Fibroblast of peridontal ligament (primary cell): ENCODE results near the gene SLC4A1.
"Not testable (repeated sequence)": the region's sequence is repeated elsewhere in the genome, so short reads cannot be mapped to it uniquely, and the experiment has no call there.

Experiments
- DNase-seq: peaks from one replicate; pipeline ENCODE4 v3.0.0-alpha.2; 2010; ENCODE audit errors: extremely low read depth

SLC4A1 gene

DNA sequence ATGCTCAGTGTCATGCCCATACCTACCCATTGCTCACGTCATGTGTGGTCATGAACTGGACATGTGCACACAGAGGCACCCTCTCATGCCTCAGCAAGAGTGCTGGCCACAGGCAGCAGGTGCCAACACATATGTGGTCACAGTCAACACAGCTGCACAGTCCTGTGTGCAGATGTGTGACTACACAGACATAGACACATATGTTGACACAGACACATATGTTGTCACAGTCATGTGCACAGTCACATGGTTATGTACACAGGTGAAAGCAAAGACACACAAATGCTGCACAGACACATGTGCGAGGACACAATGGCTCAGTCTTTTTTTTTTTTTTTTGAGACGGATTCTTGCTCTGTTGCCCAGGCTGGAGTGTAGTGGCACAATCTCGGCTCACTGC is 11.3 kb downstream of the SLC4A1 start:
- no peak for DNase-seq

DNA sequence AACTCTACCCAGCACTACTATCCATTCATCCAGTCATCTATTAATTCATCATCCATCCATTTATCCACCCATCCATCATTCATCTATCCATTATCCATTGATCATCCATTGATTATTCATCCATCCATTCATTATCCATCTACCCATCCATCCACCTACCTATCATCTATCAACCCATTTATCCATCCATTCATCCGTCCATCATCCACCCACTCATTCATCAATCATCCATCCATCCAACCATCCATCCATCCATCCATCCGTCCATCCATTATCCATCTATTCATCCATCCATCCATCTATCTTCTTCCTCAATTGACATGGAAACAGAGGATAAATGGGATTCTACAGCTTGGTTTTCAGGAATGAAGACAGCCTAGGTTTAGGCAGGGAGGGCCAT is 12.0 kb downstream of the SLC4A1 start:
- no peak for DNase-seq

DNA sequence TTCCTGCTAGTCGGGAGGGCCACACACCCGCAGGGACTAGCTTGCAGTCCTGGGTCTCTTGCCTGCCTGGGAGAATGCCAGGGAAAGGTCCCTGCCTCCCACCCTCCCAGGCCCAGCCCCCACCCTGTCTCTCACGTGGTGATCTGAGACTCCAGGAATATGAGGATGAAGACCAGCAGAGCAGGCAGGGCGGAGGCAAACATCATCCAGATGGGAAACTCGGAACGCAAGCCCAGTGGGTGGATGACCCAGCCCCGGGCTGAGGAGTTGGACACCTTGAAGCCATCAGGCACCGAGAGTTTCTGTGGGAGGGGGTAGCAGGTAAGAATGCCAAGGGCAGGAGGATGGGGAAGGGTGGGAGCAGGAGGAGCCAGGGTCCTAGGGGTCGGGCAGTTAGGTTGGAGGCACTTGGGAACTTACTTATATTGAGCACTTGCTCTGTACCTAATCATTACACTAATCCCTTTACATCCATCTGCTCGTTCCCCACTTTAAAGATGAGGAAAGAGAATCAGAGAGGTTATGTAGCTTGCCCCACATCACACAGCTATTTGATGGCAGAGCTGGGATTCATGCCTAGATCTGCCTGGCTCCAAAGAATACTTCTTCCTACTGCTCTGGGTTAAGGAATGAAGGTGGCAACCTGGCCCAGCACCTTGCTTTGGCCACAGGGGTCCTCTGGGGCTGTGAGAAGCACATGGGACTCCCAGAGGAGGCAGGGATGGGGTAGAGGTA is 13.4 kb downstream of the SLC4A1 start:
- no peak for DNase-seq

DNA sequence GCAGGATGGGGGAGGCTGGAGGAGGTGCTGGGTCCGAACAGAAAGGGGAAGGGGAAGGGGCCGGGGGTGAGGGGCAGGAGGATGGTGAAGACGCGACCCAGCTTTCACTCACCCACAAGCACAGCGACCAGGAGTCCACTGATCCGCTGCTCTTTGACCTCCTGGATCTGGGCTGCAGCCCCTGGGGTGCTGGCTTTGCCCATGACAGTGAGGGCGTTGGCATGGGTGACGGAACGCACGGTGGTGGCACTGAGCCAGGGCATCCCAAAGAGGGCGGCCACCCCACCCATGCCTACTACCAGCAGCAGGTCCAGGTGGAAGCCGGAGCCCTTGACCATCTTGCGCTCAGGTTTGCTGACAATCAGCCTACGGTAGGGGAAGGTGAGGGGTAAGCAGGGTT is 14.9 kb downstream of the SLC4A1 start:
- no peak for DNase-seq

DNA sequence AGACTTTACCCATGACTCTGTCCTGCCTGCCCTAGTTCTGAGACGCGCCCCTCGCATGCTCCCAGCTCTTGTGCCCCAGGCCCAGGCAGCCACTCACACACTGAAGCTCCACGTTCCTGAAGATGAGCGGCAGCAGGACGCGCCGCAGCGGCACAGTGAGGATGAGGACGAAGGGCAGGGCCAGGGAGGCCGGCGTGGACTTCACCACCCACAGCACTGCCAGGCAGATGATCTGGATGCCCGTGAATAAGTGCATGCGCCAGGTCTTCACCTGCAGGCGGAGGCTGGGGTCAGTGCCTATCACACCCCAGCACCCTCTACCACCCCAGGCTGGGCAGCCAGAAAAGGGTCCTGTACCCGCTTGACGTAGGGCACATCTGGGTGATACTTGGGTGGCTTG is 16.9 kb downstream of the SLC4A1 start:
- no peak for DNase-seq

DNA sequence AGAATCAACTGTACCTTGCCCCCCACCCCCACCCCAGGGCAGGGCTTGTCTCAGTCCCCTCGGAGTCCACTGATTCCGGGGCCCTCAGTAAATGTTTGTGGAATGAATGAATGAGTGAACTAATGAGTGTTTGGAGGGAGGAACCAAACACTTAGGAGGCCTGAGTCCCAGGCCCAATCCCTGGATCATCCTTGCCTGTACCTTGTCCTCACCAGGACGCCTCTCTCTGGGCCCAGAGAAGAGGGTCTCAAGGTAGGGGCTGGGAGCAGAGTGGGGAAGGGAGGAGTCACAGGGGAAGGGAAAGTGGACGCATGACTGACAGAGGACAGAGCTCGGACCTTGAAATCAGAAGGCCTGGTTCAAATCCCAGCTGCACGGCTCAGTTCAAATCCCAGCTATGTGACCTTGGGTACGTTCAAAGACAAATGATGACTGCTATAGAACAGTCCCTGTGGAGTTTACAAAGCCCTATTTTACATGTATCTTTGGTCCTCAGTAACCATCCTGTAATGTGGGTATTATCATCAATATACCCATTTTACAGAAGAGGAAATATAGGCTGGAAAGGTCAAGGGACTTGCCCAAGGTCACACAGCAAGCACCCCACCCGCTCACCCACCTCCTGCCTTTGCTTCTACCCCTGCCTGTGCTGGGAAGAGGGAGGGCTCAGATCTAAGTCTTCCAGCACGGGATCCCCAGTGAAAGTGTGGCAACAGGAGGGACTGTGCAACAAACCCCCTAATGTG is 18.3 kb downstream of the SLC4A1 start:
- DNase-seq: no peak

DNA sequence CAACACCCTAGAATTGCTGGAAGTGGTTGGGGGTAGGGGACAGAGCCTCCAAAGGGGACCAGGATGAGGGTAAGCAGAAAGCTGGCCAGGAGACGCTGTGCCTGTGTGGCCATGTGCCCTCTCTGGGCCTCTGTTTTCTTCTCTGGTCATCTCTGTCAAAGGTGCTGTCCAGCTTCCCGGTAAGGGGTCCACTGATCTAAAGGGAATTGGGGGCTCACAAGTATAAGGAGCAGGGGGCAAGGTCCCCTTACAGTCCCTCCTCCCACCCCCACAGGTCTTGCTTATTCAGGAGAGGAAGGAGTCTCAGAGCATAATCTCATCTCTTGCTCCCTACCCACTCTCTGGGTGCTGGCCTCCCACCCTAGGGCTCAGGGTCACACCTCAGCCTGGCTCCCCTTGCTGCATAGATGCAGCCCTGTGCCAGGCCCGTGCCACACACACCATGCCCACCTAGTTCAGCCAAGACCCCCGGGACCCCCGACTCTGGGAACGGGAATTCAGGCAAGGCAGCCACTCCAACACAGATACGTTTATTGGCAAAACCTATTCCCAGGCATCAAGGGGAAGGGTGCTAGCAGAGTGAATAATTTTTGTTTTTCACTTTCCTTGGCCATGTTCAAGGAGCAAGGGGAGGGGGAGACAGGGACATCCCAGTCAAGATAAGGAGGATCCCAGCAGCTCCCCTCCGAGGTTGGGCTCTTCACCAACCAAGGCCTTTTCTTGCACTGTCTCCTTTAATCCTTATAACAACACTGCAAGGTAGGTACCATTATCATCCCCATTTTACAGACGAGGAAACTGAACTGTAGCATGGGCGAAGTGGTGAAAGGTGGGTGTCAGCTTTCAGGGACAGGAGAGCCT is 19.8 kb downstream of the SLC4A1 start:
- no peak for DNase-seq

DNA sequence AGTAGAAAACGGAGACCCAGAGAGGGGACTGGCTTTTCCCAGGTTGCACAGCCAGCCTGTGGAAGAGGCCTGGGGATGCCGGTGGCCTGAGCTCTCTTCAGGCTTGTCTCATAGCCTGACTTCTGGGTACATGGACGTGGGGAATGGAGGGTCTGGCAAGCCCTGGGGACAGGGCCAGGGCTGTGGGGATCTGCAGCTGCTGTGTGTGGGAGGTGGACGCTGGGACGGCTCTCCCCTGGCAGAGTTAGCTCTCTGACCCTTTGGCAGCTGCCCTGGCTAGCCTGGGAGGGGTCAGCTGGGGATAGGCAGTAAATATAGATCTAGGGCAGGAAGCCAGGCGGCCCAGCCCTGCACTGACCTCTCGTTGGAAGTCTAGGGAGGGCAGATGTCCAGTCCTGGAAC is 20.5 kb downstream of the SLC4A1 start:
- no peak for DNase-seq

DNA sequence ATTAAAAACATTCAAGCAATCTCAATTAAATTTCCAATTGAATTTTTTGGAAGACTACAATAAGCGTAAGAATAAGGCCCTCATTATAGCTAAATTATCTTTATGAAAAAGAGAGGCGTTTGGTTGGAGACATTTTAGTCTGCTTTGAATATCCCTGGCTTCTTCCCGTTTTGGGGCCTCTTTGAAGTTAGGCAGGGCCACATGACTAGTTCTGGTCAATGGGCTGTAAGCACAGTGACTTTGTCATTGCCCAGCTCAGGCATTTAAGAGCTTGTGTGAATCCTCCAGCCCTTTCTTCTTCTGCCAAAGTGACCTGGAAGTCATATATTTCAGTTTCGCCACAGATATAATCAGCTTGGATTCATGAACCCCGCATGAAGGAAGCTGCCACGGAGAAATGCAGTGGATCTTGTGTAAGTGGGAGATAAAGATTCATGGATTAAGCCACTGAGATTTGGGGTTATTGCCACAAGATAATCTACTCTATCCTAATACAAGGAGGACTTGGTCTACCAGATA is 26.8 kb downstream of the SLC4A1 start:
- DNase-seq: no peak

DNA sequence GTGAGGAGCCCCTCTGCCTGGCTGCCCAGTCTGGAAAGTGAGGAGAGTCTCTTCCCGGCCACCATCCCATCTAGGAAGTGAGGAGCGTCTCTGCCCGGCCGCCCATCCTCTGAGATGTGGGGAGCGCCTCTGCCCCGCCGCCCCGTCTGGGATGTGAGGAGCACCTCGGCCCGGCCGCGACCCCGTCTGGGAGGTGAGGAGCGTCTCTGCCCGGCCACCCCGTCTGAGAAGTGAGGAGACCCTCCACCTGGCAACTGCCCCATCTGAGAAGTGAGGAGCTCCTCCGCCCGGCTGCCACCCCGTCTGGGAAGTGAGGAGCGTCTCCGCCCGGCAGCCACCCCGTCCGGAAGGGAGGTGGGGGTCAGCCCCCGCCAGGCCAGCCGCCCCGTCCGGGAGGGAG is 30.0 kb downstream of the SLC4A1 start:
- DNase-seq: not testable (repeated sequence)

DNA sequence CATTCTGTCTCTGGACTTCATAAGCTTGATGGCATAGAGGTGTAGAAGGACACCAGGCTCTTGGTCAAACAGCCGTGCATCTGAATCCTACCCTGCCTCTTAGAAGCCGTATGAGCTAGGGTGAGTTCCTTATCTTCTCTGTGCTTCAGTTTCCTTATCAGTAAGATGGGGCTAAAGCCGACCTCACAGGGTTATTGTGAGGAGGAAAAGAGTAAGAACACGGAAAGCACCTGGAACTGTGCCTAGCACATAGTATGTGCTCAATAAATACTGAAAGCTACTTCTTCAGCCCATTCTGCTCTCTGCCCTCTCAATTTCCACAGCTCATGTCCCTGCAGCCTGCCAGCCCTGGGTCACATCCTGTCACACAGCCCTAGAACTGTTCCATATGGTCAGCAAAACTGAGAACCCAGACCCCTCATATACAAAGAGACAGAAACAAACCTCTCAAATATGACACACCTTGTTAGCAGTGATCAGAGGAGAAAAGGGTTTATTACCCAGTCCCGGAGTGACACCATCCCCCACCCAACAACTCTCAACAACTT is 31.4 kb downstream of the SLC4A1 start:
- no peak for DNase-seq

DNA sequence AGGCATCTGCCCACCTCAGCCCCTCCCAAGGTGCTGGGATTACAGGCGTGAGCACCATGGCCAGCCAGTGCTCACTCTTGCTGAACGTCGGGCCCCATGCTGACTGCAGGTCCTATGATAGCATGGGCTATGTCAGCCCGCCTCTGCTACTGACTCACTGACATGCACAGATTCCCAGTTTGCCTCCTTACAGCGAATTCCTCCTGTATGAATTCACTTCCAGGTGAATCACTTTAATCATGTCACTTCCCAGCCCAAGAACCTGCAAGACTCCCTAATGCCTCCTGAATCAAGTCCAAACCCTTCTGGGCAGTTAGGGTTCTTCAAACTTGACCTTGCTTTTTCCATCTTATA is 32.4 kb downstream of the SLC4A1 start:
- no peak for DNase-seq

DNA sequence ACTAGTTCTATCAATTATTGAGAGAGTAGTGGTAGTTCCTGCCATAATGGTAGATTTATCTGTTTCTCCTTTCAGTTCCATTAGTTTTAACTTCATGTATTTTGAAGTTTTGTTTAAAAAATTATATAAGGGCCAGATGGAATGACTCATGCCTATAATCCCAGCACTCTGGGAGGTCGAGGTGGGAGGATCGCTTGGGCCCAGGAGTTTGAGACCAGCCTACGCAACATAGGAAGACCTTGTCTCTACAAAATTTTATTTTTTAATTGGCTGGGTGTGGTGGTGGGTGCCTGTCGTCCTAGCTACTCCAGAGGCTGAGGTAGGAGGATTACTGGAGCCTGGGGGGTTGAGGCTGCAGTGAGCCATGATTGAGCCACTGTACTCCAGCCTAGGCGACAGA is 34.4 kb downstream of the SLC4A1 start:
- no peak for DNase-seq

DNA sequence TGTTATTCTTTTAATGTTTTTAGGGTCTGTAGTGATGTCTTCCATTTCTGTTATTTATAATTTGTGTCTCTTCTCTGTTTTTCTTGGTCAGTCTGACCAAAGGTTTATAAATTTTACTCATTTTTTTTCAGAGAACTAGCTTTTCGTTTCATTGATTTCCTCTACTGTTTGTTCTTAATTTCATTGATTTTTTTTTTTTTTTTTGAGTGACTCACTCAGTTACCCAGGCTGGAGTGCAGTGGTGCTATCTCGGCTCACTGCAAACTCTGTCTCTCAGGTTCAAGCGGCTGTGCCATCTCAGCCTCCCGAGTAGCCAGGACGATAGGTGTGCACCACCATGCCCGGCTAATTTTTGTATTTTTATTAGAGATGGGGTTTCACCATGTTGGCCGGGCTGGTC is 35.9 kb downstream of the SLC4A1 start:
- DNase-seq: no peak

DNA sequence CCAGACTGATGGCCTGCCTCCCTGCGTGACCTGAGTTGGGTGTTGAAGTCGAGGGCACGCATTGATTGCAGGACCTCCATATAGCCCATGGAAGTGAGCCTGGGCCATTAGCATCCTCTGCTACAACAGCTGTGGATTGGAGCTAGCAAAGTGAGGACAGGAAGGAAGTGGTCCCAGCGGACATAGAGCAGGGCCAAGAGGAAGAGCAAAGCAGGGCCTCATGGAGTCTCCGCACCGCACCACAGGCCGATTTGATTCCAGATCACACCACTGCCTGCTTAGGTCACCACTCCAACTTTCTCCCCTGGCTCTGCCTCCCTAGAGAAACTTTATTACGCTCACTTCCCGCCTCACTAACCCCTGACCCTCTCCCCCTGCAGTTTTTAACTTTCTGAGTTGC is 37.8 kb downstream of the SLC4A1 start:
- no peak for DNase-seq

DNA sequence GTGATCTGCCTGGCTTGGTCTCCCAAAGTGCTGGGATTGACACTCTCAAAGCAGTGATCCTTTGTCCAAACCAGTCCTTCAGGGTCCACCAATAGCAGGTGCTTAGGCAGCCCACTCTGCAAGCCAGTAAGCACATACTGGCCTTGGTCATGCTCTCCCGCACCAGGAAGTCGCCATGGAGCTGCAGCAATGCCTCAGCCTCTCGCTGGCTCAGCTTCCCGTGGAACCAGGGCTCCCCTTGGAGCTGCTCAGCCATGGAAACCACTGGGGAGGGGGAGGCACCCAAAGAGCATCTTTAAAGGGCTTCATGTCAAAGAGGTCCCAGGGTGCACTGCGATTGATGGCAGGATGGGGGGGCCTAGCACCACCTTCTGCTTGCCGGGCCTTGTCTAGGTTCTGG is 38.8 kb downstream of the SLC4A1 start:
- DNase-seq: no peak

DNA sequence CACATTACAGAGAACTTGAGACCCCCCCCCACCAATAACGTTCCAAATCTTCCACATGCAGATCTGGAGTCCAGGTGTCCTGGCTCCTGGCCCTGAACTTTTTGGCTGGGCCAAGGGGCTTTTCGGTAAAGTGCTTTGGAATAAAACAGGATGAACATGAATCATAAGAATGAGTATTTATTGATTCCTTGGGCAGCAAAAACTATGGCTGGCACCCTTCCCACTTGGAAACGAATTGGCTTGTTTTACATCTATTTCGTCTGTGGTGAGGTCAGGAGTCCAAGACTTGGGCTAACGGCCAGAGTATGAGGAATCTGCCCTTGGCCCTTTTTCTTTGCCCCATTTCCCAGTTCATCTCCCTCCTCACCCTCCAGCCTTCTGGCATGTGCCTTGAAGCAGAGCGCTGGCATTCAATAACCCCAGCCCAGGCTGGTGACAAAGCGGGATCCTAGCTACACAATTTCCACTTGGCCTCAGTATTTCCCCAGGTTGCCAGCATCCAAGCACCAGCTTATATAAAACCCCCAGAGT is 44.3 kb downstream of the SLC4A1 start:
- DNase-seq: peak; percentile 98

DNA sequence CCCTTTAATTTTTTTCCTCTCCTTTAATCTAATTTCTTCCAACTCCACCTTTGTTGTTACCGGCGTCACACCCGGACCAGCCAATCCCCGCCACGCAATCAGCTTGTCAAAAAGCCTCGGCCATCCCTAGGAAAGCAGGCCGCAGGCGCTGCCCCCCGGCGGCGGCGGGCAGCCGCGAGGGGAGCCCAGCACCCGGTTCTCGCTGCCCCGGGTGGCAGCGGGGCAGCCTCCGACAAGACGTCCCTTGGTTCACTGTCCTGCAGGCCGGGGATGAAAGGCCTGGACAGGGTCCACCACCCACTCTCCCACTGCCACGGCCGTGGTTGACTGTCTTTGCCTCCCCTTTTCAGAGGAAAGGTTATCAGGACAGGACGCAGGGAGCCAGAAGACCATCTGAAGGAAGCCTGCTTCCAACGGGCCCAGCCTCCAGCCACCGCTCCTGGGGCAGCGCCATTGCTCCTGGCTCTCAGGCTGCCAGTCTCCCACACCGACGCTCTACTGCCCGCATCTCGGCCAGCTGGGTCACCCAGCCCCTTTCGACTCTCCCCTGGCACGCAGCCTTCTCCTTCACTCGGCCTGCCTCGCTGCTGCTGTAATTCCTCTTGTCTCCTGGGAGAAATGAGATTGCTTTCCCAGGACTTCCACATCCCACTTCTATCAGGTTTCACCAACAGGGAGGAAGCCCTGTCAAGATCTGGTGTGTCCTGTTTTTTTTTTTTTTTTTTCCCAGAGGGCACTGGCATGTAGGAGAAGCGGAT is 45.6 kb downstream of the SLC4A1 start:
- peak; percentile 90 for DNase-seq

DNA sequence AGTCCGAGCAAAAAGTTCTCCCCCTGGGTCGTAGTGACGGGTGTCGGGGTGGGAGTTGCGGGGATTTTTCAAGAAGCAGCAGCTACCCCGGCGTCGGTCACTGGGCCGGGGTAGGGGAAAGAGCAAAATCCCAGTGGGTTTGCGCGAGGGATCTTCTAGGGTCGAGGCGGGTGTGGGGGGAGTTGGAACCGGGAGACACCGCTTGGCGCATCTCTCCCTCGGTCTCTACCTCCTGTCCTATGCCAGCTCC is 46.1 kb downstream of the SLC4A1 start:
- DNase-seq: no peak

DNA sequence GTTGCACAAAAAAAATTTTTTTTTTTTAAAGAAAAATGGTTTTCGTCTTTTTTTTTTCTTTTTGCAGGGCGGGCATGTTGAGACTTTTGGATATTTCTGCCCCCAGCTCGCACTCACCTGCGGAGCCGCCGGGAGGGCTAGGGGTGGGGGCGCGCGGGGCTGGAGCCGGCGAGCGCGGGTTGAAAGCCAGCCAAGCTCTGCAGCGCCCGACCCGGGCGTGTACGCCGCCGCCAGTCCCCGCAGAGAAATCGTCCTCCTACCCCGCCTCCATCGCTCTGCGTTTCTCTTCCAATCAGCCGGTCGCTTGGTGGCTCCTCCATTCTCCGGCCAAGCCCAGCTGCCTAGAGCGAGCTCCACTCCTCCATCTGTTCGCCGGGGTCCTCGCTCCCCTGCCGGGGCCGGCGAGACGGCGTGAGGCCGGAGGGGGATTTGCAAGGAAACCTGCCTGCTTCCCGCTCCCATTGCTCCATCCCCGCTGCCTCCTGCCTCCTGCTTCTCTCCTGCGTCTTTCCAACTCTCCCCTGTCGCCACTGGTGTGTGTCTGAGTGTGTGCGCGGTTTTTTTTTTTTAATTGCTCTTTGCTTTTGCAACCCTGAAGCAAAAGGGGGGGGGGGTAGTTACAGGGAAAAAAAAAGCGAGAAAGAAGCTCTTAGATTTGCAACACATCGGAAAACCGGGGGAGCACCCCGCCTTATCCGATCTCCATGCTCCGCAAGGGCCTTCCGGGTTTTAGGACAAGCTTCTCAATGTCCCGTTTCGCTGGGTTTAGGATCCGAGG is 46.7 kb downstream of the SLC4A1 start:
- DNase-seq: peak; percentile 75
